Measurements from ENCODE around the gene CLNK. TPM values are rescaled to one million over a fixed set of nuclear protein-coding genes. Genes with fewer than 3 reads are reported as not detected.

The CLNK gene
- polyA plus RNA-seq, 1 of the 3 experiments (the other 2 are of a cell fraction), result not detected

DNA sequence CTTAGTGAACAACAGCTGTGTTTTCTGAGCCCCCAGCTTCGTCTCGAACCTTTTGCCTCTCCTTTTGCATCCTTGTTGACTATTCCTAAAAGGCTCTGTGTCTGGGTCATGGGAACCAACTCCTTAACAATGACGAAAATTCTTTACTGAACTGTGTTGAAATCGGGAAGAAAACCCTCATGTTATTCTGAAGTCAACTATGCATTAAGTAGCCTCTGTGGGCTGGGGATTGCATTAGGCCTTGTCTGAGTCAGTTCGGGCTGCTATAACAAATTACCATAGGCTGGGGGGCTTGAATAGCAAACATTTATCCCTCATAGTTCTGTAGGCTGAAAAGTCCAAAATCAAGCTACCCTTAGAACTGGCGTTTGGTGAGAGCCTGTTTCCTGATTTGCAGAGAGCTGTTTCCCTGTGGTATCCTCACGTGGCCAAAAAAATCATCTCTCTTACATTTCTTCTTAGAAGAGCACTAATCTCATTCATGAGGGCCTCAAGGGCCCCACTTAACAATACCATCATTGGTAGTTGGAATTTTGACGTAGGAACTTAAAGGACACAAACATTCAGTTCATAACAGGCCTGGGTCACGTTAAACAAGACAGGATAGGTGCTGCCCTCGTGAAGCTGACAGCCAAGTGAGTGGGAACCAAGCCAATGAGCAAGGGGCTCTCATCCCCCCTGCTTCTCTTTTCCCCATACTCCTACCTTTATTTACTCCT lies 75.9 kb downstream of the CLNK start:
- CTCF ChIA-PET, result interaction anchor here (1.0 kb wide), 1 partner anchor 23 kb away, joined by 3 read pairs; no protein-coding TSS in a partner anchor
- Histone ChIP-seq H3K4me2 (no peak overlapping the region), H3K9me3 (no peaks in the 10 kb centered on the region), H3K79me2 (ENCODE audit: insufficient read depth) (no peaks in the 10 kb centered on the region), H2AFZ (ENCODE audit: low read depth) (no peak overlapping the region), H3K9me2 (no peaks in the 10 kb centered on the region), H3K27ac (ENCODE audit: low read depth in 2 of 2, low read length in 1 of 2) (no peak overlapping the region), H4K20me1 (ENCODE audit: insufficient read depth) (no peaks in the 10 kb centered on the region), H3K4me1 (ENCODE audit: control insufficient read depth in 1 of 2, insufficient read depth in 2 of 2, low read depth in 1 of 2, low read length in 1 of 2) (no peaks in the 10 kb centered on the region), H3K27me3 (ENCODE audit: insufficient read depth) (no peaks in the 10 kb centered on the region), H3K4me3 (ENCODE audit: low read depth in 2 of 2, low read length in 1 of 2) (no peak overlapping the region), H3K9ac (no peak overlapping the region), H3K36me3 (replicated peaks in 1 of 2; ENCODE audit: control insufficient read depth in 1 of 2, insufficient read depth in 2 of 2, low read length in 1 of 2) (no peaks in the 10 kb centered on the region), H3F3A (replicated peaks; ENCODE audit: insufficient read depth) (no peaks in the 10 kb centered on the region)
- TF ChIP-seq TCF12 (IDR thresholded peaks at IDR 0.05), result no peak
- TF ChIP-seq GABPA (IDR thresholded peaks at IDR 0.05; ENCODE audit: low read depth), result no peak
- TF ChIP-seq RCOR1 (IDR thresholded peaks at IDR 0.05; ENCODE audit: low read length), result no peak
- no peak for TF ChIP-seq USF2 (IDR thresholded peaks at IDR 0.05; ENCODE audit: borderline replicate concordance, low read depth, low read length)
- no peak for TF ChIP-seq EZH2phosphoT487 (IDR thresholded peaks at IDR 0.05; ENCODE audit: borderline replicate concordance, low read depth)
- TF ChIP-seq RXRA (IDR thresholded peaks at IDR 0.05; ENCODE audit: borderline replicate concordance, low read depth), result no peak
- TF ChIP-seq USF1 (IDR thresholded peaks at IDR 0.05; ENCODE audit: borderline replicate concordance, low read depth), result no peak
- no peak for TF ChIP-seq SMC3 (IDR thresholded peaks at IDR 0.05; ENCODE audit: low read depth, low read length)
- TF ChIP-seq EP300 (IDR thresholded peaks at IDR 0.05; ENCODE audit: borderline replicate concordance in 1 of 2, low read depth in 1 of 2, low read length in 1 of 2), result no peak
- TF ChIP-seq, protein P1, sequence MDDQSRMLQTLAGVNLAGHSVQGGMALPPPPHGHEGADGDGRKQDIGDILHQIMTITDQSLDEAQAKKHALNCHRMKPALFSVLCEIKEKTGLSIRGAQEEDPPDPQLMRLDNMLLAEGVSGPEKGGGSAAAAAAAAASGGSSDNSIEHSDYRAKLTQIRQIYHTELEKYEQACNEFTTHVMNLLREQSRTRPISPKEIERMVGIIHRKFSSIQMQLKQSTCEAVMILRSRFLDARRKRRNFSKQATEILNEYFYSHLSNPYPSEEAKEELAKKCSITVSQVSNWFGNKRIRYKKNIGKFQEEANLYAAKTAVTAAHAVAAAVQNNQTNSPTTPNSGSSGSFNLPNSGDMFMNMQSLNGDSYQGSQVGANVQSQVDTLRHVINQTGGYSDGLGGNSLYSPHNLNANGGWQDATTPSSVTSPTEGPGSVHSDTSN (IDR thresholded peaks at IDR 0.05), result no peak
- DNase-seq, result no peak
- WGBS (ENCODE audit: low lambda C conversion rate), result 15% methylated on average over 10 of the region's 10 CpGs
- POLR2A ChIA-PET, result no interaction called here

- Histone ChIP-seq H3K4me3 (ENCODE audit: low read depth in 2 of 2, low read length in 1 of 2) (no peak overlapping the region), H4K20me1 (ENCODE audit: insufficient read depth) (no peaks in the 10 kb centered on the region), H2AFZ (ENCODE audit: low read depth) (no peak overlapping the region), H3K27ac (ENCODE audit: low read depth in 2 of 2, low read length in 1 of 2) (no peak overlapping the region), H3K9ac (no peak overlapping the region), H3K27me3 (ENCODE audit: insufficient read depth) (no peaks in the 10 kb centered on the region), H3K79me2 (ENCODE audit: insufficient read depth) (no peaks in the 10 kb centered on the region), H3K9me3 (no peaks in the 10 kb centered on the region), H3F3A (replicated peaks; ENCODE audit: insufficient read depth) (no peaks in the 10 kb centered on the region), H3K9me2 (no peaks in the 10 kb centered on the region), H3K4me2 (no peak overlapping the region), H3K36me3 (replicated peaks in 1 of 2; ENCODE audit: control insufficient read depth in 1 of 2, insufficient read depth in 2 of 2, low read length in 1 of 2) (no peaks in the 10 kb centered on the region), H3K4me1 (ENCODE audit: control insufficient read depth in 1 of 2, insufficient read depth in 2 of 2, low read depth in 1 of 2, low read length in 1 of 2) (no peaks in the 10 kb centered on the region)
- DNase-seq, result no peak
- ChIA-PET POLR2A (no interaction called here), CTCF (no interaction called here)
- 27% methylated on average over 3 of the region's 3 CpGs for WGBS (ENCODE audit: low lambda C conversion rate)
- TF ChIP-seq NRF1 (IDR thresholded peaks at IDR 0.05; ENCODE audit: low read depth, low read length) (no peak), SIN3A (IDR thresholded peaks at IDR 0.05; ENCODE audit: borderline replicate concordance, low read depth, low read length) (no peak), GATA2 (CRISPR knock-in tag; IDR thresholded peaks at IDR 0.05) (no peak), SMC3 (IDR thresholded peaks at IDR 0.05; ENCODE audit: low read depth, low read length) (no peak), TAF1 (IDR thresholded peaks at IDR 0.05; ENCODE audit: borderline replicate concordance, low read depth, low read length) (no peak), RXRA (IDR thresholded peaks at IDR 0.05; ENCODE audit: borderline replicate concordance, low read depth) (no peak), USF1 (IDR thresholded peaks at IDR 0.05; ENCODE audit: borderline replicate concordance, low read depth) (no peak), TEAD4 (IDR thresholded peaks at IDR 0.05; ENCODE audit: borderline replicate concordance, insufficient read depth) (no peak), MEF2A (IDR thresholded peaks at IDR 0.05; ENCODE audit: borderline replicate concordance, low read depth) (no peak), RFX5 (IDR thresholded peaks at IDR 0.05; ENCODE audit: low read length) (no peak)
- TF ChIP-seq, protein P2, sequence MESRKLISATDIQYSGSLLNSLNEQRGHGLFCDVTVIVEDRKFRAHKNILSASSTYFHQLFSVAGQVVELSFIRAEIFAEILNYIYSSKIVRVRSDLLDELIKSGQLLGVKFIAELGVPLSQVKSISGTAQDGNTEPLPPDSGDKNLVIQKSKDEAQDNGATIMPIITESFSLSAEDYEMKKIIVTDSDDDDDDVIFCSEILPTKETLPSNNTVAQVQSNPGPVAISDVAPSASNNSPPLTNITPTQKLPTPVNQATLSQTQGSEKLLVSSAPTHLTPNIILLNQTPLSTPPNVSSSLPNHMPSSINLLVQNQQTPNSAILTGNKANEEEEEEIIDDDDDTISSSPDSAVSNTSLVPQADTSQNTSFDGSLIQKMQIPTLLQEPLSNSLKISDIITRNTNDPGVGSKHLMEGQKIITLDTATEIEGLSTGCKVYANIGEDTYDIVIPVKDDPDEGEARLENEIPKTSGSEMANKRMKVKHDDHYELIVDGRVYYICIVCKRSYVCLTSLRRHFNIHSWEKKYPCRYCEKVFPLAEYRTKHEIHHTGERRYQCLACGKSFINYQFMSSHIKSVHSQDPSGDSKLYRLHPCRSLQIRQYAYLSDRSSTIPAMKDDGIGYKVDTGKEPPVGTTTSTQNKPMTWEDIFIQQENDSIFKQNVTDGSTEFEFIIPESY (IDR thresholded peaks at IDR 0.05; ENCODE audit: borderline replicate concordance, low read depth), result no peak
- TF ChIP-seq, protein P1 (IDR thresholded peaks at IDR 0.05), result no peak
Observed at GRCh38 chr4:10607206-10607605, 77.4 kb downstream of the CLNK start.
